ENCODE results near the gene NBDY. TPM values are rescaled to one million over a fixed set of nuclear protein-coding genes. Genes with fewer than 3 reads are reported as not detected.

NBDY gene
- total RNA-seq, 2 donors from 2014 or later: 57.7 to 66.5 TPM

- no peak for ATAC-seq (replicated peaks in 1 of 2)
- H3K9me3 Mint-ChIP-seq: no peaks in the 10 kb centered on the region
- H3K4me1 Mint-ChIP-seq (ENCODE audit: low read depth): no peaks in the 10 kb centered on the region
- H3K36me3 Mint-ChIP-seq (ENCODE audit: insufficient read depth in 2 of 2): no peaks in the 10 kb centered on the region
- no peak for DNase-seq
- H3K4me3 Mint-ChIP-seq: no peak overlapping the region
- H3K27me3 Mint-ChIP-seq (ENCODE audit: low read depth): peaks cover 39% of the 10 kb centered on the region
- no peak overlapping the region for H3K27ac Mint-ChIP-seq
Observed at GRCh38 chrX:56860888-56861287, 131.8 kb downstream of the NBDY start.

Other genes with a start within 250 kb of the NBDY start
- 10 to 100 TPM; 36.8 to 38.5 TPM for gene UBQLN2, start 165.6 kb upstream of the NBDY start, total RNA-seq